Upper lobe of left lung (tissue), 6 donors: ENCODE results near the gene SNAPC1. TPM values are rescaled to one million over a fixed set of nuclear protein-coding genes. Genes with fewer than 3 reads are reported as not detected.

ENCODE experiments used
- ATAC-seq, 2 donors: fragments of 200-7000 bp; cut with Tn5 transposase; one replicate each; pipeline ENCODE4 v1.9.1; 2022; ENCODE audit warnings: mild to moderate bottlenecking in 2 of 2, moderate library complexity in 2 of 2; ENCODE audit not compliant: low FRiP score in 2 of 2
- DNase-seq, 2 donors: peaks; one replicate each; pipeline ENCODE4 v3.0.0-alpha.2; 2019 to 2020
- H3K27ac ChIP-seq, 4 donors: fragments of 200-600 bp; sonication (generic); one replicate each; pipeline ENCODE4 v1.5.1; 2016 to 2019
- H3K27me3 ChIP-seq, 4 donors: fragments of 200-600 bp; sonication (generic); one replicate each; pipeline ENCODE4 v1.5.1; 2017 to 2019
- H3K36me3 ChIP-seq, 4 donors: fragments of 200-600 bp; sonication (generic); one replicate each; pipeline ENCODE4 v1.5.1; 2016 to 2019
- H3K4me1 ChIP-seq, 4 donors: fragments of 200-600 bp; sonication (generic); one replicate each; pipeline ENCODE4 v1.5.1; 2018 to 2019
- H3K4me3 ChIP-seq, 4 donors: fragments of 200-600 bp; sonication (generic); one replicate each; pipeline ENCODE4 v1.5.1; 2017 to 2019; ENCODE audit warnings: mild to moderate bottlenecking in 2 of 4, moderate library complexity in 1 of 4
- H3K9me3 ChIP-seq, 4 donors: fragments of 200-600 bp; sonication (generic); one replicate each; pipeline ENCODE4 v1.5.1; 2018 to 2019
- CTCF ChIP-seq, 6 experiments: fragments of 450-650 bp in 4 of 6; fragments of 200-600 bp in 2 of 6; sonication (generic) in 2 of 6; IDR thresholded peaks; one replicate each; pipeline ENCODE4 v1.5.1; 2016 to 2019; ENCODE audit warnings: antibody characterized with exemption in 6 of 6
- EP300 ChIP-seq, 4 donors: sonication (generic); formaldehyde crosslinking; IDR thresholded peaks; one replicate each; pipeline ENCODE4 v1.5.1; 2017; ENCODE audit warnings: antibody characterized with exemption in 4 of 4, control low read depth in 2 of 4
- POLR2A ChIP-seq, 4 donors: fragments of 450-650 bp; IDR thresholded peaks; one replicate each; pipeline ENCODE4 v1.5.1; 2016 to 2017; ENCODE audit warnings: antibody characterized with exemption in 4 of 4, mild to moderate bottlenecking in 2 of 4
- POLR2AphosphoS5 ChIP-seq, 2 donors: sonication (generic); formaldehyde crosslinking; IDR thresholded peaks; one replicate each; pipeline ENCODE4 v1.5.1; 2017; ENCODE audit warnings: antibody characterized with exemption in 2 of 2
- WGBS, 2 donors: methylation state at CpG; one replicate each; pipeline ENCODE4 v1.1.5; 2017 to 2018; 5-methylcytosine and 5-hydroxymethylcytosine counted together
- total RNA-seq, 6 donors: library from RNA; depleted of rRNA in 4 of 6; stranded (reverse); fragments of >200 nt in 4 of 6; gene quantifications; one replicate each; pipeline versions ENCODE4 v1.1.0 to v1.2.1, GENCODE V29; 2016 to 2021
- donor health status: DM: no; HTN: no; CAD: no; lungs with moderate emphysema.
- donor health status: DM: no; HTN: yes; CAD: no; lungs with severe emphysema.

SNAPC1 gene
- total RNA-seq, 6 donors from 2014 or later: 4.2 to 8.9 (median 4.7) TPM

GRCh38 chr14:61747342-61747741 is 14.9 kb upstream of the SNAPC1 start:
- WGBS, 2 donors: 83 to 89% methylated on average over 3 of the region's 3 CpGs
- DNase-seq (no peak), ATAC-seq (no peak)
- H3K27me3 ChIP-seq: no peaks in the 10 kb centered on the region
- no peaks in the 10 kb centered on the region for H3K9me3 ChIP-seq
- TF ChIP-seq CTCF (IDR thresholded peaks at IDR 0.05): no peak
- no peak for TF ChIP-seq EP300 (IDR thresholded peaks at IDR 0.05)
- no peak for TF ChIP-seq POLR2A (IDR thresholded peaks at IDR 0.05)
- H3K27ac ChIP-seq: no peak overlapping the region
- no peak overlapping the region for H3K4me3 ChIP-seq
- peaks cover 8 to 29% (median 20%) of the 10 kb centered on the region in 4 donors for H3K4me1 ChIP-seq
- H3K36me3 ChIP-seq: peaks cover 14 to 56% (median 31%) of the 10 kb centered on the region in 4 donors

- DNase-seq (no peak), ATAC-seq (peak; percentile 31 to 71)
- peak in 1 of 2 donors; percentile 70 for TF ChIP-seq POLR2AphosphoS5 (IDR thresholded peaks at IDR 0.05)
- TF ChIP-seq POLR2A (IDR thresholded peaks at IDR 0.05): peak in 1 of 4 donors; percentile 47
- TF ChIP-seq EP300 (IDR thresholded peaks at IDR 0.05): no peak
- TF ChIP-seq CTCF (IDR thresholded peaks at IDR 0.05): no peak
- Histone ChIP-seq H3K4me1 (peaks cover 8 to 29% (median 20%) of the 10 kb centered on the region in 4 donors), H3K36me3 (peaks cover 14 to 39% (median 22%) of the 10 kb centered on the region in 4 donors), H3K9me3 (no peaks in the 10 kb centered on the region), H3K4me3 (peak overlapping the region in 1 of 4 donors; percentile 69), H3K27me3 (no peaks in the 10 kb centered on the region), H3K27ac (peak overlapping the region in 1 of 4 donors; percentile 92)
- WGBS, 2 donors: 29 to 50% methylated on average over 3 of the region's 3 CpGs
Observed at GRCh38 chr14:61749264-61749663, 13.0 kb upstream of the SNAPC1 start.

GRCh38 chr14:61749867-61750266 is 12.4 kb upstream of the SNAPC1 start:
- Histone ChIP-seq H3K9me3 (no peaks in the 10 kb centered on the region), H3K27me3 (no peaks in the 10 kb centered on the region), H3K4me3 (peak overlapping the region in 1 of 4 donors; percentile 69), H3K27ac (peak overlapping the region in 1 of 4 donors; percentile 92), H3K36me3 (peaks cover 12 to 33% (median 21%) of the 10 kb centered on the region in 4 donors), H3K4me1 (peaks cover 8 to 29% (median 20%) of the 10 kb centered on the region in 4 donors)
- TF ChIP-seq POLR2AphosphoS5 (IDR thresholded peaks at IDR 0.05) (peak in 1 of 2 donors; percentile 52), POLR2A (IDR thresholded peaks at IDR 0.05) (no peak), EP300 (IDR thresholded peaks at IDR 0.05) (no peak), CTCF (IDR thresholded peaks at IDR 0.05) (no peak)
- 62 to 77% methylated on average over 3 of the region's 3 CpGs for WGBS, 2 donors
- ATAC-seq: no peak
- DNase-seq: no peak

GRCh38 chr14:61750708-61751474 is 11.3 kb upstream of the SNAPC1 start:
- Histone ChIP-seq H3K4me3 (peak overlapping the region; percentile 25 to 69 (median 58)), H3K4me1 (peaks cover 8 to 29% (median 20%) of the 10 kb centered on the region in 4 donors), H3K27ac (peak overlapping the region; percentile 77 to 93 (median 89)), H3K36me3 (peaks cover 8 to 22% (median 15%) of the 10 kb centered on the region in 4 donors), H3K9me3 (no peaks in the 10 kb centered on the region), H3K27me3 (no peaks in the 10 kb centered on the region)
- ATAC-seq (peak; percentile 98), DNase-seq (peak; percentile 95 to 98)
- 3 to 8% methylated on average over 10 to 34 of the region's 54 CpGs for WGBS, 2 donors
- no peak for TF ChIP-seq EP300 (IDR thresholded peaks at IDR 0.05)
- TF ChIP-seq CTCF (IDR thresholded peaks at IDR 0.05): peak in 1 of 6 experiments; percentile 13
- peak; percentile 51 to 80 for TF ChIP-seq POLR2AphosphoS5 (IDR thresholded peaks at IDR 0.05)
- TF ChIP-seq POLR2A (IDR thresholded peaks at IDR 0.05): peak in 3 of 4 donors; percentile 64 to 96 (median 85)
